Cardiac septum (tissue), 1 donor: ENCODE measurements around the gene MACROH2A1. TPM values are rescaled to one million over a fixed set of nuclear protein-coding genes. Genes with fewer than 3 reads are reported as not detected.
A peak's percentile ranks its signal among the peaks of the same experiment; 100 is the strongest.

Experiments
- DNase-seq: peaks from one replicate; pipeline ENCODE4 v3.0.0-alpha.2; 2020; ENCODE audit warnings: low spot score
- intact Hi-C: fragments of 100-400 bp; cut with DNase I; formaldehyde crosslinking; loops from one replicate; pipeline ENCODE4 v1.14.0; 2022
- total RNA-seq: library from RNA; stranded (reverse); fragmentation: NEBNext Ultra II Directional; extraction: Animal tissue kit (Norgen Biotek cat#: 25700); gene quantifications from one replicate; pipeline ENCODE4 v1.2.1, GENCODE V29; 2021
- donor health status: DM: no; HTN: no; CAD: no.

The MACROH2A1 gene
- total RNA-seq, 1 donor from 2014 or later, result 112 TPM

GRCh38 chr5:135309391-135310327 is 89.4 kb downstream of the MACROH2A1 start:
- no peak for DNase-seq
- intact Hi-C loops, result no loop called here

DNA sequence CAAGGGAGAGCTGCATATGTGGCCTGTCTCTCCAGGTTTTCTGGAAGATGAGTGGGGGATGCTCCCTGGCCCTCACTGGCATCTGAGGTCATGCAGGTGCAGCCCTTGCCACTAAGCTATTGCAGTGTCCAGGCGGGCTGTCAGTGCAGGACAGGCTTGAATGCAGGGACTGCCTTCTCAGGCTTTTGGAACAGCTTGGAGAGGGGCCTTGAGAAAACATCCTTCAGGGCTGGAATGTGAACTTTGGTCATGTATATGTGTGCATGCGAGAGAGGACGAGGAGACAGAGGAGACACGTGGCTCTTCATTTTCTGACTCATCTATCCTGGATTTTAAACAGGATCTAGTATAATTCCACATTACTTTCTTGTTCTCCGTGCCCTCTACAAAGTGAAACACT is 90.3 kb downstream of the MACROH2A1 start:
- no peak for DNase-seq
- intact Hi-C loops, result no loop called here

DNA sequence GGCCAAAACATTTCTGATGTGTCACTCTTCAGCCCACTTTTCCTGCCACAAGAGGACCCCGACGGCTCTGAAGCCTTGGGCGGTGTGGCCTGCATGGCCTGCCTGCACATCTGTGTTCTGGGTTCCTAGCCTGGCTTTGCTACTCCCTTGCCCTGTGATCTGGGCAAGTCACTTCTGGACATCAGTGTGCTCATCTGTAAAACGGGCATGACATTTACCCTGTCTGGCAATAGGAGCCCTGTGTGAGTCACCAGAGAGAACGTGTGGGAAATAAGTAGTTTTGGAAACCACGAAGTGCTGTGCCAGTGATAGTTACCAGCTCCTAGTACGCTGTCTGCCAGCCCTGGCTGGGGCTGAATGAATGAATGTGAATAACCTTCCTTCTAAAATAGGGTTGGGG is 90.8 kb downstream of the MACROH2A1 start:
- intact Hi-C loops, result no loop called here
- DNase-seq, result no peak

- peak; percentile 44 for DNase-seq
- intact Hi-C loops, result no loop called here
Observed at GRCh38 chr5:135307143-135307903, 91.7 kb downstream of the MACROH2A1 start.

GRCh38 chr5:135306557-135306956 is 92.5 kb downstream of the MACROH2A1 start:
- no peak for DNase-seq
- intact Hi-C loops, result no loop called here

- intact Hi-C loops, result no loop called here
- no peak for DNase-seq
Observed at GRCh38 chr5:135304352-135305221, 94.4 kb downstream of the MACROH2A1 start.

- no peak for DNase-seq
Observed at GRCh38 chr5:135303582-135304173, 95.4 kb downstream of the MACROH2A1 start.

GRCh38 chr5:135296900-135297816 is 101.9 kb downstream of the MACROH2A1 start:
- no peak for DNase-seq
- intact Hi-C loops, result no loop called here

More at GRCh38 chr5:135303582-135304173, 95.4 kb downstream of the MACROH2A1 start:
- intact Hi-C loops, result no loop called here

DNA sequence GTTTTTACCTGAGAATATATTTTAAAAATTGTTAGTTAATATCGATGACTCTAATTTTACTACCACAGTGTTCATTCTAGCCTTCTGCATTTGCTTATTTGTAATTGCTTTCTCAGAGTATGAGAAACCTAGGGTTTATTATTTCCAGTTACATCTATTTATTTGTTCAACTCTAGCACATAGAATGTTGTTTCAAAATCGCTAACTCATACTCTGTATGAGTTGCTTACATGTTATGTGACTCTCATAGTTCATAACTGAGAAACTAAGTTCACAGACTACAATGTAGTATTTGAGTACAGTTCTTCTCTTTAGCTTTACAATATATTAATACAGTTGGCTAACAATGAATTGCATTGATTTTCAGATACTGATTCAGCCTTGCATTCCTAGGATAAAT is 103.2 kb downstream of the MACROH2A1 start:
- intact Hi-C loops, result no loop called here
- DNase-seq, result no peak

DNA sequence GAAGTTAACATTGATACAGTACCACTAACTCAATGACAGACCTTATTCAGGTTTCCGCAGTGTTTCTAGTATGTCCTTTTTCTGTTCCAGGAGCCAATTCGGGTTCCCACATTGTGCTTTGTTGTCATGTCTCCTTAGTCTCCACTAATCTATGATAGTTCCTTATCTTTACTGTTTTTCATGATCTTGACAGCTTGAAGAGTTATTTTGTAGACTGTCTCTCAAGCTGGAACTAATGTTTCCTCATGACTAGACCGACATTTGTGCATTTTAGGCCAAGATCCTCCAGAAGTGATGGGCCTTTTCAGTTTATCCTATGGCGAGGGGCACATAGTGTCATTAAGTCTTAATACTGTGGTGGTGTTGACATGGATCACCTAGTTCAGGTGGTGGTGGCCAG is 104.2 kb downstream of the MACROH2A1 start:
- intact Hi-C loops, result no loop called here
- no peak for DNase-seq

DNA sequence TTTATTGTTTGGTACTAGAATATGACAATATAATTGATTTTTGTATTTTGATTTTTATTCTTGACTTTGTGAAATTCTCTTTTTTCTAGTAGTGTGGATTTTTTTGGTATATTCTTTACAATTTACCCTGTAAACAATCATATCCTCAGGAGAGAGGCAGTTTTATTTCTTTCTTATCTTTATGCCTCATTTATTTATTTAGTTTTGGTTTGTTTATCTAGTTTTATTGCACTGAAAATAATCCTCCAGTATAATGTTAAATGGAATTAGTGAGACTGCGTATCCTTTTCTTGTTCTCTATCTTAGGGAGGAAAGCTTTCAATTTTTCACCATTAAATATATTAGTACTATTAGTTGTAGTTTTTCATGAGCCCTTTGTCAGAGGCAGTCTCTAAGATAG is 109.4 kb downstream of the MACROH2A1 start:
- intact Hi-C loops, result no loop called here

DNA sequence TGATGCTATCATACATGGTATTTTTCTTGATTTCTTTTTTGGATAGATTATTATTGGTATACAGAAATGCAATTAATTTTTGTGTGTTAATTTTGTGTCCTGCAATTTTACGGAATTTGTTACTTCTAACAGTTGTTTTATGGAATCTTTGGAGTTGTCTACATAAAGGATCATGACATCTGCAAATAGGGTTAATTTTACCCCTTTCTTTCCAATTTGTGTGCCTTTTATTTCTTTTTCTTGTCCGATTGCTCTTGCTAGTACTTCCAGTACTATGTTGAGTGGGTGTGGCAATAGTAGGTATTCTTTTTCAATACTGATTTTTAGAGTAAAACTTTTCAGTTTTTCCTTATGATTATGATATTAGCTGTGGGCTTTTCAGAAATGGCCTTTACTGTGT is 111.5 kb downstream of the MACROH2A1 start:
- DNase-seq, result no peak
- intact Hi-C loops, result no loop called here

More for the DNA sequence above, 109.4 kb downstream of the MACROH2A1 start:
- no peak for DNase-seq

Other genes with a start within 250 kb of the MACROH2A1 start
- not detected for gene DCANP1, start 48.1 kb upstream of the MACROH2A1 start, total RNA-seq
- gene TIFAB, start 53.1 kb upstream of the MACROH2A1 start, total RNA-seq, result not detected
- not detected for gene NEUROG1, start 136.7 kb upstream of the MACROH2A1 start, total RNA-seq
- gene CXCL14, start 179.8 kb upstream of the MACROH2A1 start, total RNA-seq, result 1.2 TPM